CD14-positive monocyte (primary cell): ENCODE measurements around the gene SCCPDH. TPM values are rescaled to one million over a fixed set of nuclear protein-coding genes. Genes with fewer than 3 reads are reported as not detected.
"Not testable (repeated sequence)": the region's sequence is repeated elsewhere in the genome, so short reads cannot be mapped to it uniquely, and the experiment has no call there.

Source experiments
- DNase-seq, 3 donors: peaks; one replicate each; pipeline ENCODE4 v3.0.0-alpha.2; 2011 to 2022
- H2AFZ ChIP-seq: 2 replicates; pipeline ENCODE4 v1.6.0; 2012; ENCODE audit warnings: mild to moderate bottlenecking, low read depth, low read length, inconsistent platforms; ENCODE audit not compliant: insufficient read depth, poor library complexity, severe bottlenecking
- H3K27ac ChIP-seq, 2 donors: 1 replicate in 1 of 2; 2 replicates in 1 of 2; pipeline ENCODE4 v1.5.1; 2012 to 2013; ENCODE audit warnings: low read length in 2 of 2, control low read depth in 1 of 2, inconsistent platforms in 1 of 2, low read depth in 1 of 2, mild to moderate bottlenecking in 1 of 2
- H3K27me3 ChIP-seq, 2 donors: one replicate each; pipeline versions ENCODE4 v1.6.0 to v1.6.1; 2011 to 2013; ENCODE audit warnings: low read length in 2 of 2; ENCODE audit not compliant: control insufficient read depth in 2 of 2, insufficient read depth in 2 of 2
- H3K36me3 ChIP-seq, 2 donors: replicated peaks in 1 of 2; 1 replicate in 1 of 2; 2 replicates in 1 of 2; pipeline versions ENCODE4 v1.5.1 to v1.6.1; 2012 to 2013; ENCODE audit warnings: low read length in 2 of 2, control low read depth in 1 of 2, inconsistent platforms in 1 of 2, mild to moderate bottlenecking in 1 of 2; ENCODE audit not compliant: insufficient read depth in 2 of 2, control insufficient read depth in 1 of 2
- H3K4me1 ChIP-seq, 2 donors: 1 replicate in 1 of 2; 2 replicates in 1 of 2; pipeline versions ENCODE4 v1.5.1 to v1.6.1; 2012 to 2013; ENCODE audit warnings: low read length in 2 of 2, control low read depth in 1 of 2, inconsistent platforms in 1 of 2, mild to moderate bottlenecking in 1 of 2, moderate library complexity in 1 of 2; ENCODE audit not compliant: insufficient read depth in 2 of 2, control insufficient read depth in 1 of 2
- H3K4me2 ChIP-seq: replicated peaks from 2 replicates; pipeline ENCODE3; 2012; ENCODE audit warnings: low read length, moderate library complexity, mild to moderate bottlenecking; ENCODE audit not compliant: poor library complexity, severe bottlenecking; ENCODE audit errors: extremely low read depth
- H3K4me3 ChIP-seq, 3 experiments: fragments of 200-600 bp in 1 of 3; sonication (generic) in 1 of 3; replicated peaks in 1 of 3; 1 replicate in 2 of 3; 2 replicates in 1 of 3; pipeline ENCODE4 v1.5.1; 2011 to 2013; ENCODE audit warnings: low read length in 3 of 3, mild to moderate bottlenecking in 3 of 3, control low read depth in 2 of 3, low read depth in 2 of 3, inconsistent platforms in 1 of 3, moderate library complexity in 1 of 3
- H3K79me2 ChIP-seq: 2 replicates; pipeline ENCODE4 v1.6.0; 2012; ENCODE audit warnings: mild to moderate bottlenecking, control low read depth, inconsistent platforms, low read length, moderate library complexity; ENCODE audit not compliant: insufficient read depth
- H3K9ac ChIP-seq: 2 replicates; pipeline ENCODE4 v1.6.0; 2017; ENCODE audit warnings: low read length, mild to moderate bottlenecking; ENCODE audit not compliant: insufficient read depth, poor library complexity, severe bottlenecking
- H3K9me3 ChIP-seq, 2 donors: replicated peaks in 1 of 2; 1 replicate in 1 of 2; 2 replicates in 1 of 2; pipeline versions ENCODE4 v1.5.1 to v1.6.1; 2012 to 2013; ENCODE audit warnings: low read length in 2 of 2, control low read depth in 1 of 2; ENCODE audit not compliant: control insufficient read depth in 1 of 2, insufficient read depth in 1 of 2
- H4K20me1 ChIP-seq: 2 replicates; pipeline ENCODE4 v1.6.0; 2012; ENCODE audit warnings: mild to moderate bottlenecking, low read length, control low read depth, moderate library complexity; ENCODE audit not compliant: insufficient read depth
- H3K27ac Mint-ChIP-seq, 7 donors: one replicate each; pipeline ENCODE4 v1.8.0; 2020; ENCODE audit warnings: mild to moderate bottlenecking in 7 of 7, mixed read lengths in 7 of 7, moderate library complexity in 6 of 7, inconsistent platforms in 2 of 7
- H3K27me3 Mint-ChIP-seq, 3 donors: one replicate each; pipeline ENCODE4 v1.8.0; 2021 to 2022; ENCODE audit warnings: low read depth in 3 of 3, mild to moderate bottlenecking in 3 of 3, mixed read lengths in 3 of 3, moderate library complexity in 3 of 3, inconsistent platforms in 1 of 3
- H3K36me3 Mint-ChIP-seq, 2 donors: one replicate each; pipeline ENCODE4 v1.8.0; 2020; ENCODE audit warnings: mixed read lengths in 2 of 2, inconsistent platforms in 1 of 2, mild to moderate bottlenecking in 1 of 2
- H3K4me1 Mint-ChIP-seq: one replicate; pipeline ENCODE4 v1.8.0; 2020; ENCODE audit warnings: mild to moderate bottlenecking, mixed read lengths
- H3K4me3 Mint-ChIP-seq, 2 donors: one replicate each; pipeline ENCODE4 v1.8.0; 2020; ENCODE audit warnings: mild to moderate bottlenecking in 2 of 2, mixed read lengths in 2 of 2, moderate library complexity in 1 of 2
- H3K9me3 Mint-ChIP-seq, 7 donors: one replicate each; pipeline ENCODE4 v1.8.0; 2020 to 2022; ENCODE audit warnings: mixed read lengths in 7 of 7, mild to moderate bottlenecking in 6 of 7, moderate library complexity in 6 of 7, inconsistent platforms in 2 of 7
- WGBS: methylation state at CpG from one replicate; pipeline ENCODE4 v1.1.5; 2013; ENCODE audit warnings: missing lambda C conversion rate; ENCODE audit not compliant: insufficient coverage; 5-methylcytosine and 5-hydroxymethylcytosine counted together
- intact Hi-C, 2 donors: fragments of 100-400 bp; cut with micrococcal nuclease; formaldehyde crosslinking; loops; one replicate each; pipeline versions ENCODE4 v1.15.0 to v1.15.1; 2023
- polyA plus RNA-seq, 3 donors: library from polyadenylated mRNA; depleted of rRNA in 1 of 3; unstranded in 2 of 3; stranded (reverse) in 1 of 3; fragments of 300-500 nt in 2 of 3; fragments of >200 nt in 1 of 3; fragmentation: Illumina TruSeq in 2 of 3; gene quantifications; 1 replicate in 2 of 3; 2 replicates in 1 of 3; pipeline ENCODE4 v1.2.3, GENCODE V29; 2012 to 2021
- TF ChIP-seq, protein P1 (sequence below): fragments of 200-600 bp; IDR thresholded peaks from one replicate; pipeline ENCODE4 v1.8.0; 2022; ENCODE audit warnings: antibody characterized with exemption, mild to moderate bottlenecking

The SCCPDH gene
- polyA plus RNA-seq, 3 donors = 7.3 to 25.3 (median 22.7) TPM

- no peak overlapping the region for H2AFZ ChIP-seq
- H3K27ac ChIP-seq = no peak overlapping the region
- peaks cover 12% of the 10 kb centered on the region for H3K79me2 ChIP-seq
- TF ChIP-seq, protein P1, sequence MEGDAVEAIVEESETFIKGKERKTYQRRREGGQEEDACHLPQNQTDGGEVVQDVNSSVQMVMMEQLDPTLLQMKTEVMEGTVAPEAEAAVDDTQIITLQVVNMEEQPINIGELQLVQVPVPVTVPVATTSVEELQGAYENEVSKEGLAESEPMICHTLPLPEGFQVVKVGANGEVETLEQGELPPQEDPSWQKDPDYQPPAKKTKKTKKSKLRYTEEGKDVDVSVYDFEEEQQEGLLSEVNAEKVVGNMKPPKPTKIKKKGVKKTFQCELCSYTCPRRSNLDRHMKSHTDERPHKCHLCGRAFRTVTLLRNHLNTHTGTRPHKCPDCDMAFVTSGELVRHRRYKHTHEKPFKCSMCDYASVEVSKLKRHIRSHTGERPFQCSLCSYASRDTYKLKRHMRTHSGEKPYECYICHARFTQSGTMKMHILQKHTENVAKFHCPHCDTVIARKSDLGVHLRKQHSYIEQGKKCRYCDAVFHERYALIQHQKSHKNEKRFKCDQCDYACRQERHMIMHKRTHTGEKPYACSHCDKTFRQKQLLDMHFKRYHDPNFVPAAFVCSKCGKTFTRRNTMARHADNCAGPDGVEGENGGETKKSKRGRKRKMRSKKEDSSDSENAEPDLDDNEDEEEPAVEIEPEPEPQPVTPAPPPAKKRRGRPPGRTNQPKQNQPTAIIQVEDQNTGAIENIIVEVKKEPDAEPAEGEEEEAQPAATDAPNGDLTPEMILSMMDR = no peak
- Mint-ChIP-seq H3K27me3 (no peaks in the 10 kb centered on the region), H3K36me3 (peaks cover 60 to 88% of the 10 kb centered on the region in 2 donors), H3K4me3 (no peak overlapping the region), H3K27ac (no peak overlapping the region), H3K4me1 (peaks cover 9% of the 10 kb centered on the region), H3K9me3 (peaks cover 0 to 4% (median 0%) of the 10 kb centered on the region in 7 donors)
- H3K9me3 ChIP-seq = peaks cover 0 to 2% of the 10 kb centered on the region in 2 donors
- H3K4me1 ChIP-seq = peaks cover 7 to 8% of the 10 kb centered on the region in 2 donors
- H3K27me3 ChIP-seq = no peaks in the 10 kb centered on the region
- no peak overlapping the region for H3K4me2 ChIP-seq
- intact Hi-C loops = no loop called here
- H4K20me1 ChIP-seq = no peaks in the 10 kb centered on the region
- H3K9ac ChIP-seq = no peak overlapping the region
- H3K4me3 ChIP-seq = no peak overlapping the region
- DNase-seq = no peak
- peaks cover 60 to 93% of the 10 kb centered on the region in 2 donors for H3K36me3 ChIP-seq
- 100% methylated on average over 3 of the region's 5 CpGs for whole genome bisulfite sequencing
Measured at GRCh38 chr1:246735735-246736134, 11.5 kb downstream of the SCCPDH start.

DNA sequence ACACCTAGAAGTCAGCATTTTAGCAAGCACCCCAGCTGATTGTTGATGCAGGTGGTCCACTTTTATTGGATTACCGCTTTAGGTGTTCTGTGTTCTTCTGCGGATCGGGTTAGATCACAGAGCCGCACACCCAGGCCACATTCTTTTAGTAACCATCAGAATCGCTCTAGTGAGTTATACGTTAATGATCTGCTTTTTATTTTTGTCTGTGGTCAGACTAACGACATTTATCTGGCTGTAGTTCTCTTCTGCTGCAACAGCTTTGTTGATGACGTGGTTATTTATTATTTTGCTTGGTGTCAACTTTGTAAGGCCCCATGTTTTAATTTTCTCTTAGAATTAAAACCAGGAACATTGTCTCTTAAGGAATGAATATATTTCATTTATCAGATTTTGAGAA lies 18.2 kb downstream of the SCCPDH start:
- no peaks in the 10 kb centered on the region for H3K79me2 ChIP-seq
- Mint-ChIP-seq H3K36me3 (peaks cover 59 to 78% of the 10 kb centered on the region in 2 donors), H3K27ac (no peak overlapping the region), H3K27me3 (peaks cover 0 to 1% (median 0%) of the 10 kb centered on the region in 3 donors), H3K4me3 (no peak overlapping the region), H3K9me3 (peaks cover 3 to 15% (median 10%) of the 10 kb centered on the region in 7 donors), H3K4me1 (no peaks in the 10 kb centered on the region)
- no peak overlapping the region for H2AFZ ChIP-seq
- H3K27ac ChIP-seq = no peak overlapping the region
- H3K9me3 ChIP-seq = no peaks in the 10 kb centered on the region
- no peaks in the 10 kb centered on the region for H4K20me1 ChIP-seq
- no peaks in the 10 kb centered on the region for H3K4me1 ChIP-seq
- H3K36me3 ChIP-seq = peaks cover 43 to 82% of the 10 kb centered on the region in 2 donors
- no peak overlapping the region for H3K9ac ChIP-seq
- TF ChIP-seq, protein P1 = no peak
- H3K4me2 ChIP-seq = no peak overlapping the region
- no peak overlapping the region for H3K4me3 ChIP-seq
- intact Hi-C loops = loop anchor here in 1 of 2 donors (10.0 kb wide), 1 partner anchor 238 kb away; the partner anchor contains the start of gene SMYD3
- WGBS = 100% methylated on average over 4 of the region's 8 CpGs
- H3K27me3 ChIP-seq = no peaks in the 10 kb centered on the region
- no peak for DNase-seq

GRCh38 chr1:246746155-246746554 lies 21.9 kb downstream of the SCCPDH start:
- Mint-ChIP-seq H3K36me3 (peaks cover 52 to 65% of the 10 kb centered on the region in 2 donors), H3K9me3 (peaks cover 3 to 14% (median 9%) of the 10 kb centered on the region in 7 donors)
- not testable (repeated sequence) for H3K4me3 ChIP-seq, H3K27me3 ChIP-seq, H4K20me1 ChIP-seq, H3K4me3 Mint-ChIP-seq, H3K4me1 ChIP-seq, H3K27me3 Mint-ChIP-seq, H3K79me2 ChIP-seq, H3K4me2 ChIP-seq, H3K9me3 ChIP-seq, H2AFZ ChIP-seq, H3K27ac Mint-ChIP-seq, H3K4me1 Mint-ChIP-seq, DNase-seq, H3K9ac ChIP-seq, H3K27ac ChIP-seq
- intact Hi-C loops = loop anchor here in 1 of 2 donors (10.0 kb wide), 1 partner anchor 241 kb away; the partner anchor contains the start of gene SMYD3
- WGBS = 100% methylated on average over 2 of the region's 10 CpGs
- peaks cover 32 to 74% of the 10 kb centered on the region in 2 donors for H3K36me3 ChIP-seq
